ENCODE measurements around the gene KCTD10. TPM values are rescaled to one million over a fixed set of nuclear protein-coding genes. Genes with fewer than 3 reads are reported as not detected.

KCTD10 gene
- polyA plus RNA-seq, 2 of the 4 experiments (the other 2 are of a cell fraction), result 43.5 to 50.4 TPM

- Histone ChIP-seq H3K4me2 (no peak overlapping the region), H3K4me3 (no peak overlapping the region), H3K27ac (no peak overlapping the region), H3K9me3 (no peaks in the 10 kb centered on the region), H3K4me1 (no peaks in the 10 kb centered on the region)
- no peak for FAIRE-seq
- 88% methylated on average over 2 of the region's 2 CpGs for WGBS (ENCODE audit: missing lambda C conversion rate)
- TF ChIP-seq KDM1A (IDR thresholded peaks at IDR 0.05; ENCODE audit: low read depth) (no peak), SMC3 (IDR thresholded peaks at IDR 0.05) (no peak), HDAC2 (IDR thresholded peaks at IDR 0.05) (no peak)
- ChIA-PET POLR2A (no interaction called here), CTCF (interaction anchor here (0.8 to 2.3 kb wide), 4 partner anchors 16 to 26 kb away, joined by 3 to 8 read pairs (median 4); no protein-coding TSS in a partner anchor)
- no peak for ATAC-seq
- no peak for DNase-seq (ENCODE audit: low read depth in 1 of 2, low spot score in 1 of 2)
These were observed 24.6 kb downstream of the KCTD10 start for GRCh38 chr12:109452489-109452888.

- 93% methylated on average over 23 of the region's 23 CpGs for WGBS (ENCODE audit: missing lambda C conversion rate)
- FAIRE-seq (no peak), ATAC-seq (no peak), DNase-seq (ENCODE audit: low read depth in 1 of 2, low spot score in 1 of 2) (no peak)
- CTCF ChIA-PET, result interaction anchor here (1.0 to 1.6 kb wide), 4 partner anchors 19 to 27 kb away, joined by 3 to 11 read pairs (median 6); no protein-coding TSS in a partner anchor
- TF ChIP-seq NR3C1 (IDR thresholded peaks at IDR 0.05) (no peak), HES2 (IDR thresholded peaks at IDR 0.05) (no peak), E2F6 (IDR thresholded peaks at IDR 0.05; ENCODE audit: borderline replicate concordance, low read depth) (no peak), ZNF302 (CRISPR knock-in tag; IDR thresholded peaks at IDR 0.05) (no peak), TFCP2L1 (CRISPR knock-in tag; IDR thresholded peaks at IDR 0.05) (no peak), GATA3 (IDR thresholded peaks at IDR 0.05; ENCODE audit: borderline replicate concordance) (no peak), CBX8 (IDR thresholded peaks at IDR 0.05) (no peak), CEBPB (IDR thresholded peaks at IDR 0.05) (no peak), RFX5 (IDR thresholded peaks at IDR 0.05) (no peak), RNF2 (IDR thresholded peaks at IDR 0.05; ENCODE audit: borderline replicate concordance, low read depth) (no peak), POLR2AphosphoS2 (conservative IDR thresholded peaks at IDR 0.05; ENCODE audit: low read length) (no peak), ESRRA (IDR thresholded peaks at IDR 0.05; ENCODE audit: borderline replicate concordance, low read length) (no peak)
- H3K27ac ChIP-seq, result no peak overlapping the region
- no peaks in the 10 kb centered on the region for H3K9me3 ChIP-seq
- no peak overlapping the region for H3K4me2 ChIP-seq
- no peak overlapping the region for H3K4me3 ChIP-seq
- POLR2A ChIA-PET, result no interaction called here
- no peaks in the 10 kb centered on the region for H3K4me1 ChIP-seq
These were observed 25.7 kb downstream of the KCTD10 start for GRCh38 chr12:109451400-109451799.

- ChIA-PET POLR2A (no interaction called here), CTCF (interaction anchor here (1.0 to 1.6 kb wide), 4 partner anchors 18 to 28 kb away, joined by 3 to 11 read pairs (median 6); no protein-coding TSS in a partner anchor)
- Histone ChIP-seq H3K4me3 (no peak overlapping the region), H3K9me3 (no peaks in the 10 kb centered on the region), H3K27ac (no peak overlapping the region), H3K4me1 (no peaks in the 10 kb centered on the region), H3K4me2 (no peak overlapping the region)
- FAIRE-seq (no peak), ATAC-seq (no peak), DNase-seq (ENCODE audit: low read depth in 1 of 2, low spot score in 1 of 2) (no peak)
- TF ChIP-seq E2F6 (IDR thresholded peaks at IDR 0.05; ENCODE audit: borderline replicate concordance, low read depth) (no peak), SMC3 (IDR thresholded peaks at IDR 0.05) (no peak), EHF (CRISPR knock-in tag; IDR thresholded peaks at IDR 0.05) (no peak), CTCF (IDR thresholded peaks at IDR 0.05) (no peak), EHMT2 (IDR thresholded peaks at IDR 0.05; ENCODE audit: low read depth) (no peak), CBX2 (IDR thresholded peaks at IDR 0.05; ENCODE audit: borderline replicate concordance, low read depth) (no peak), FOXS1 (CRISPR knock-in tag; IDR thresholded peaks at IDR 0.05) (no peak), RCOR1 (IDR thresholded peaks at IDR 0.05; ENCODE audit: low read depth, low read length) (no peak), MYC (IDR thresholded peaks at IDR 0.05; ENCODE audit: borderline replicate concordance, low read length) (no peak), ELK1 (IDR thresholded peaks at IDR 0.05; ENCODE audit: low read depth, low read length) (no peak), POLR2AphosphoS2 (conservative IDR thresholded peaks at IDR 0.05; ENCODE audit: low read length) (no peak), CHD4 (IDR thresholded peaks at IDR 0.05; ENCODE audit: borderline replicate concordance) (no peak), RAD21 (conservative IDR thresholded peaks at IDR 0.05 in 1 of 2, IDR thresholded peaks at IDR 0.05 in 1 of 2) (no peak), USF2 (IDR thresholded peaks at IDR 0.05) (no peak), ZC3H11A (IDR thresholded peaks at IDR 0.05) (no peak), KDM1A (IDR thresholded peaks at IDR 0.05; ENCODE audit: low read depth) (no peak)
- WGBS (ENCODE audit: missing lambda C conversion rate), result 85% methylated on average over 4 of the region's 4 CpGs
These were observed 26.1 kb downstream of the KCTD10 start for GRCh38 chr12:109450980-109451379.

Data from A549 (cell line).